NOMO-1 (cell line): Measurements from ENCODE around the gene CEP78.

Experiments used
- DNase-seq, 2 experiments: peaks; one replicate each; lab custom pipeline; 2025; ENCODE audit not compliant: unreplicated experiment in 2 of 2; lab: John Stamatoyannopoulos, UW

CEP78 gene

DNA sequence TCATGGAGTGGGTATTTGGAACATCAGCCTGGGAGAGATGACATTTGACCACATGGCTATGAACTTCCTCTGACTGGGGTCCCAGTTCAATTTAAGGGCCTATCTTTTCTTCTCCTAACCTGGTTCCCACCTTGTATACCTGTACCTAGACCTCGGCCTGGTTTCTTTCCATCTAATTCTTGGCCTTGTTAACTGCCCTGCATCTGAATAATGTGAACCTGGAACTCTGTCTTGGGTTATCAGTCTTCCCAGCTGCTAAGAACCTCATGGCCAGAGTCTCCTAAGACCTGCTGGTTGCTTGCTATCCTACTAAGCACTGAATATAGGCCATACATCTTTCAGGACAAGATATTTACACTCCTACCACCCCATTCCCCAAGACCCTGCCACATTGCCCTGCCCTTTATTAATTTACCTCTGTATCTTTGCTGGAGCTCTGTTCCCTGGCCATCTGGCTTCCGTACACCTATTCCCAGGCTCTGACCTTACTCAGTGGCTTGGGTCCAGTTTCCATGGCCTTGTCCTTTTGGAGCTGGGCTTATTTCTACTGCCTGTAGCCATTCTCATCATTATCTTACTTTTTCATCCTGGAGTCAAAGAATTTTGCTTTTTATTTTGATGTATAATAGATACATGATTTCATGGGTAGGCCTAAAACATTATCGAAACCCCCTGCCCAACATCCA, 67.6 kb downstream of the CEP78 start:
- DNase-seq = no peak

DNA sequence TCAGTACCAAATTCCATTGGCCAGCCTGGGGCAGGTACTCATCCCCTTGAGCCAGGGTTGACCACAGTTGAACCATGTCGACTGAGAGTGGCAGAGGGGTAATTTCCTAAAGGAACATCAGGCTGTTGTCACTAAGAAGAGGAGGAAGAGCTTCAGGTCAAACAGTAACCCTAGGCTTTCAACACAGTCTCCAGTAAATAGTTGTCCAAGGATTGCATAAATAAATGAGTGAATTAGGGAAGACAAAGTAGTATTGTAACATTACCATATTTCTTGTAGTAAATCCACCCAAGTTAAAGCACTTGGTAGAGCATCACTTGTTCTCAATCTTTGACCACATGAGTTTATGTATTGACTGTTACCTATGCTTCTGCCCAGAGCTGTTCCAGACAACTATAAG, 68.5 kb downstream of the CEP78 start:
- no peak for DNase-seq

DNA sequence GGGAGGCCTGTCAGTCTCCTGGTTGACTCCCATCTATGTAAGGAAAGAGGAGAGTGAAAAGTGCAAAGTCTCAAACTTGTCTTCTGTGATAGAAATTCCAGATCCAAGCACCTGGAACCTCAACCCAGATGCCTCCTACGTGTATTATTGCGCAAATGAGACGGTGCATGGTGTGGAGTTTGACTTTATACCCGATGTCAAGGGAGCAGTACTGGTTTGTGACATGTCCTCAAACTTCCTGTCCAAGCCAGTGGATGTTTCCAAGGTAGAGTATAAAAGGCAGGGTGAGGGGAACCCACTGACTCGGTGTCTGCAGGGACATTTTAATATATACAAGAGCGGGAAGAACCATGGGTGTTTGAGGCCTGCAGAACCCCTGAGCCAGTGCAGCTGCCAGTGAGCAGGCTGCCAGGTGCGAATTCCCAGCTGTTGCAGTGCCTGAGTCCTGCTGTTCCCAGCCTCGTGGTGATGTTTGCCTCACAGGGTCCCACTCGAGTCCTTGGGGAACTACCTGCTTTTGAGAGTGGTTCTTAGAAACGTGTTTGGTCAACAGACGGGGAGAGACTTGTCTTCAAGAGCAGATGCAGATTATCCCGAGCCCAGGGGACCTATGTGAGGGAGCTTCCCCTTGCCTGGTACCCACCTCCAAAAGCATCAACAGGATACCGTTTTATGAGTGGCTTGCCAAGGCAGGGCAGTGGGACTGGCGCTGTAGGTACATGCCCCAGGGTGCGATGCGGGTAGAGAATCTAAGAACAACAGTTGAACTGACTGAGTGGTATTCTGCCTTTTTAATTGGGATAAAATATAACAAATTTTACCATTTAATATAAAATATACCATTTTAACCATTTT, 70.6 kb downstream of the CEP78 start:
- DNase-seq = no peak

GRCh38 chr9:78307360-78307759, 71.5 kb downstream of the CEP78 start:
- no peak for DNase-seq

GRCh38 chr9:78309066-78309465, 73.2 kb downstream of the CEP78 start:
- DNase-seq = no peak

DNA sequence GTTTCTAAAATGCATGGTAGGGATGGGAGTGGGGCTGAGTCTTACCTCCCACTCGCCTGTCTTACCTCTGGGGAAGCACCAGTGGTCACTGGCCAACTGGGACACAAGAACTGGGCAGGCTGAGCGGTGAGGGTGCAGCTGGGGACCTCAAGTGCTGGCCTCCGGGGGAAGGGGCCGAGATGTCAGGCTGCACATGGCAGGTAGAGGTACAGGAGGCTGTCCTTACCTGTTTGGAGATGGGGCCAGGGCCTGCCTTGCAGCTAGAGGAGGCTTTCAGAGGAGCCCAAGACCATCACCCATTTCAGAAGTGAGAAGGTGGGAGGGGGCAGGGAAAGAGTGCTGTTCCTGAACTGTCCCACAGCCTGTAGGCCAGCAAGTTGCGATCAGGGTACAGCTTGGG, 75.2 kb downstream of the CEP78 start:
- no peak for DNase-seq

DNA sequence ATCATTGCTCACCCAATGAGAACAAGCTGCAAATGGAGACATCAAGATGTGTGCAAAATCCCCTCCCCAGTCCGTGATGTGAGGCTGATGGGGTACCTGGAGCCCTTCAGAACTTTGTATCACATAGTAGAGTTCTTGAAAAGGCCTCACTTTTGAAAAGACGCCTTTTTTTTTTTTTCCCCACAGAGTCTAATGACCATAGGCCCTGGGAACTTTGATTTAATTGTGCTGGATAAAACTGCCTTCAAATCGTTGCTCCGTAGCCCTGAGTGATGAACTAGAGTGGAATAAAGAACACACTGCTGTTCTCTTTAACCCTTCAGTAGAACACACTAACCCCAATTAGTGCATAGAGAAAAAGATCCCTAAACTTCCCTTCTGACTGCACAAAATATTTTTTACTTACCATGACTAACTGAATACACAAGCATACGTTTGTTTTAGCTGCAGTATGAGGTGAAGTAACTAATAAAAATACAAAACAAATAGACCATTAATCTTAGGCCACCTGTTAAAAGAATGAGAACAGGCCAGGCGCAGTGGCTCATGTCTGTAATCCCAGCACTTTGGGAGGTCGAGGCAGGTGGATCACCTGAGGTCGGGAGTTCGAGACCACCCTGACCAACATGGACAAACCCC, 76.1 kb downstream of the CEP78 start:
- DNase-seq = no peak

DNA sequence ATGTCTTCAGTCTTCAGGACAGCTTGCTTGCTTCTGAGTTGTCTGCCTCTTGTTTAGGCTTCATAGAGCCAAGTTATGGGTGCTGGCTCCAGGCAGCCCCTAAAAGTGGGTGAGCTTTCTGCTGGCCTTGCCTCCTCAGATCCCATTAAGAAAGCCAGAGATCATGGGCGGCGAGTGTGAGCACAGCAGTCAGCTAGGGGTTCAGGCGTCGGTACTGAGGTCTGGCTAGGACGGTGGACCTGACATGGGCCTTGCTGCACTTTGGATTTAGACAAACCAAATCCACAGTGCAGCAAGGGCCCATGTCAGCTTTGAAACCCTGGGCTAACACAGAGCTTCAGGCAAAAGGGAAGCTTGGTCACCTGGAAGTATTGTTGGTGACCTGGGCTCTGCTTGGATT, 78.7 kb downstream of the CEP78 start:
- no peak for DNase-seq

GRCh38 chr9:78314953-78315870, 79.3 kb downstream of the CEP78 start:
- DNase-seq = no peak

DNA sequence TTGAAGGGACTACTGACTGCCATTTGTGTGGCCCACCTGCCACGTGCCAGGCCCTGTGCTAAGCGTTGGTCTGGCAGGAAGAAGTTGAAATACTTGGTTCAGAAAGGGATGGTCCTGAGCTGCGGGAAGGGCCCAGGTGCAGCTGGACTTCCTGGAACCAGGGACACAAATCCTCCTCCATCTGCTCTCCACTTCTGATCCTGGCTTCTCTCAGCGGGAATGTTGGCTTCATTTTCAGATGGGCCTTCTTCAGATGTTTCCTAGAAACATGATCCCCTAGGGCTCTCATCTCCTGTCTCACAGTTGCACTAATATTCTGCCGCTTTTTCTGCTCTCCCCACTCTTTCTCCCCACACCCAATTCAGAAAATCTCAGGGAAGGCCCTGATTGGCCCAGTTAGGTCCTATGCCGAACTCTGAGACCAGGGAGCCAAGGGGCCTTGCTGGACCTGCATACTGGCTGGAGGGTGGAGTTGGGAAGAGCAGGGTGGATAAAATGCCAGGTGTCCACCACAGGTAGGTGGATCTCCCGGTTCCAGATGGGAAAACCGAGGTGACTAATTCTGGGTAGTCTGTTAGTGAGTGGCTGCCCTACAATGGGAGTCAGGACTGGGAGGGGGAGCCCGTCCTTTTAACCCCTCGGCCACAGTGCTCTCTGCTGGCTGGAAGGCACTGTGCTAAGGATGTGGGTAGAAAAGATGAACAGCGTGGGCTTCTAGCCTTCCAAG, 80.5 kb downstream of the CEP78 start:
- DNase-seq = no peak

DNA sequence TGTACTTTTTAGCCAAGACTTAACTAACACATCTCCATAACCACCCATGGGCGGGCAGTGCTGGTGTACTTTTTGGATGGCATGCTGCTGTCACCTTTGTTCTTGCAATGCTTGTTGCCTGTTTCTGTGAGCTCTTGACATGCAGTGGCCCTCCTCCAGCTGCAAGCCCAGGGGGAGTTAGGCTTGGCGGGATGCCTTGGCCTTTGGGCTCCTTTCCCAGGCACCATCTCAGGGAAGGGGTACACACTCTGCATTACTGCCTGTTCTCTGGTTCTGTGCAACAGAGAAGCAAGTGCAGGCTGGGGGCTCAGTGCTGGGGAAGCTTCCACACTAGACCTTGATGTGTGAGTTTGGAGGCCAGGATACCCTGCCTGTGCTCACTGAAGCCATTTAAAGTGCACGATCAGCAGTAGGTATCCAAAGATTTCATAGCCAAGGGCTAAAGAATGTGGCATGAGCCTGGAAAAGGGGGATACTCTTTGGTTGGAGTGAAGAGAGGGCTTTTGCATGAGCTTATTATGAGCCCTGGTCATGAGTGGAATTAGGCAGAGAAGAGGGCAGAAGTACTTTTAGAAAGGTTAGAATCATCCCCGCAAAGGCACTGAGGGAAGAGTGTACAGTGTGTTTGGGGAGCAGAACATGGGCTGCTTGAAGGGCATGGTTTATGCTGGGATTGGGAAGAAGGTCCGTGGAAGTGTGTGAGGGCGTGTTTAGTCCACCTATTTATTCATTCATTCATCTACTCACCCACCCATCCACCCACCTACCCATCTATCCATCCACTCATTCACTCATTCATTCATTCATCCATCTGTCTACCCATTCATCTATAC, 83.5 kb downstream of the CEP78 start:
- DNase-seq = no peak

DNA sequence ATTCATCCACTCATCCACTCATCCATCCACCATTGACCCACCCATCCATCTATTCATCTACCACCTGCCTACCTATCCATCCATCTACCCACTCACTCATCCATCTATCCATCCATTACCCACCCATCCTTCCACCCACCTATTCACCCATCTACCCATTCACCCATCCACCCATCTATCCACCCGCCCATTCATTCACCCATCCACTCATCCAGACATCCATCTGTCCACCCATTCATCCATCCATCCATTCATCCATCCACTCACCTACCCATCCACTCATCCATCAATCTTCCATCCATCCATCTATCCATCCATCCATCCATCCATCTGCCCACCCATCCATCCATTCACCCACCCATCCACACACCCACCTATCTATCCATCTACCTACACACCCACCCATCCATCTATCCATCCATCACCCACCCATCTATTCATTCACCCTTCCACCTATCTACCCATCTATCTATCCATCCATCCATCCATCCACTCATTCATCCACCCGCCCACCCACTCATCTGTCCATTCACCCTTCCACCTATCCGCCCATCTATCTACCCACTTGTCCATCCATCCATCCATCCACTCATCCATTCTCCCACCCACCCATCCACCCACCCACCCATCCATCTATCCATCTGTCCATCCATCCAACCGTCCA, 84.3 kb downstream of the CEP78 start:
- no peak for DNase-seq

GRCh38 chr9:78320875-78321496, 85.1 kb downstream of the CEP78 start:
- DNase-seq = no peak

DNA sequence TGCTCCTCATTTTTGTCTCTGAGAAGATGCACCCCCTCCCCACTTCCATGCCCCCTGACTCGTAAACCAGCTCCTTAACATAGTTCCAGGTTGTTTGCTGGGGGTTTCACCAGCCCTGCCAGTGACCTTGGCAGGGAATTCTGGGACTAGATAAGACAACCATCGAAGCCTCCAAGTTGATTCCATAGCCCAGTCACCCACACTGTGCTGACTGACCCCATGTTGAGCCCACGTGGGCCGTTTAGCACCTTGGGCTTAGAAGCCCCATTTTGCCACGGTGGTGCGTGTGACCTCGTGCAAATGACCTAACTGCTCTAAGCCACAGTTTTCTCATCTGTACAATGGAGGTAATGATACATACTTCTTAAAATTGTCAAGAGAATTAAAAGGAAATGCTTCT, 85.6 kb downstream of the CEP78 start:
- no peak for DNase-seq

- no peak for DNase-seq
Measured at GRCh38 chr9:78324068-78324650, 88.3 kb downstream of the CEP78 start.

- DNase-seq = no peak
Measured at GRCh38 chr9:78324682-78325081, 88.8 kb downstream of the CEP78 start.

DNA sequence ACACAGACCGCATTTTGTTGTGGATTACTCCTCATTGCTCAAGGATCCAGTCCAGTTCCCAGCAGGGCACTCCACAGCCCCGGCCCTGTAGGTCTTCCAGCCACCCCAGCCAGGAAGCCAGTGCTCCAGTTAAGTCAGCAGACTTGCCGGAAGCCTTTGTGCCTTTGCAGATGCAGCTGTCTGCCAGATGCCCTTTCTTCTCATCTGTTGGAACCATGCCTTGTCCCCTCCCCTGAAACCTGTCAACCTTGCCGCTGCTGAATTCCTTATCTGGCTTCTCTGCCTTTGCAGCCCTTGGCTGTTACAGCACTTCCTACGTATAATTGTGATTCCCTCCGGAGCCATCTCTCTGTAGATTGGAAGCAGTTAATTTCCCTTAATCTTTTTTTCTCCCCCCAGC, 89.5 kb downstream of the CEP78 start:
- DNase-seq = no peak

DNA sequence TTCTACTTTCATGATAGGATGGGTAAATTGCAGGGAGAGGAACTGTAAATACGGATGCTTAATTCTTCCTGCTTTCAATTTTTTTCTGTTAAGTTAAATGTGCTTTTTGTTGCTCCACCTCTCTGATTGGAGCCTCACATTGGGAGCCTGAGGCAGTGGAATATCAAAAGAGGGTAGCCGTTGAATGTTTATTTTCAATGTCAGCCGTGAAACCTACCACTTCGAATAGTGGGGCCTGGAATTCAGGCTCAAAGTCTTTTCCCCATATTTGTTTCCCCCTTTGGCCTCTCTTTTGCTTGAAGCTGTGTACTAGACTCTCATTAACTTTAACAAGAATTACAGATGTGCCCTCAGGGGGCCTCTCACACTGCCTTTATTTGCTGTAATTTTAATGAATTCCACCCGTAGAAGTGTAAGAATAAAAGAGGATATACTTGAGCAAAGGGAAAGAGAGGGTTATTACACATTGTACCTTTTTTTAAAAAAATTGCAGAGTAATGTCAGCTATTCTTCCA, 90.0 kb downstream of the CEP78 start:
- no peak for DNase-seq
